Fibroblast of lung (primary cell): Measurements from ENCODE around the gene PRDM13.

Source experiments
- CTCF ChIP-seq, 2 donors: IDR thresholded peaks in 1 of 2; conservative IDR thresholded peaks in 1 of 2; 1 replicate in 1 of 2; 2 replicates in 1 of 2; pipeline ENCODE4 v1.5.1; 2011 to 2012; ENCODE audit warnings: low read length in 2 of 2, control low read depth in 1 of 2, inconsistent platforms in 1 of 2, low read depth in 1 of 2, mild to moderate bottlenecking in 1 of 2
- EZH2 ChIP-seq: IDR thresholded peaks from 2 replicates; pipeline ENCODE4 v1.5.1; 2012; ENCODE audit warnings: low read length, control low read depth, mild to moderate bottlenecking; ENCODE audit errors: missing control alignments

GRCh38 chr6:99637629-99638028 lies 31.0 kb downstream of the PRDM13 start:
- TF ChIP-seq CTCF (conservative IDR thresholded peaks at IDR 0.05 in 1 of 2, IDR thresholded peaks at IDR 0.05 in 1 of 2; ENCODE audit: low read depth in 1 of 2, low read length in 2 of 2) (no peak), EZH2 (no peak)
